Activated naive CD4-positive, alpha-beta T cell treated with anti-CD3 and anti-CD28 coated beads, Interleukin-2, amount 50 U/mL, for 24 hours (primary cell): ENCODE results near the gene SPACA6.
"Not testable (repeated sequence)": the region's sequence is repeated elsewhere in the genome, so short reads cannot be mapped to it uniquely, and the experiment has no call there.

Experiments used
- H3K27ac Mint-ChIP-seq: one replicate; pipeline ENCODE4 v1.8.0; 2021; ENCODE audit warnings: mild to moderate bottlenecking, mixed read lengths
- H3K27me3 Mint-ChIP-seq: one replicate; pipeline ENCODE4 v1.8.0; 2021; ENCODE audit warnings: mixed read lengths
- H3K36me3 Mint-ChIP-seq: one replicate; pipeline ENCODE4 v1.8.0; 2021; ENCODE audit warnings: mixed read lengths
- H3K4me1 Mint-ChIP-seq: one replicate; pipeline ENCODE4 v1.8.0; 2021; ENCODE audit warnings: mixed read lengths
- H3K4me3 Mint-ChIP-seq: one replicate; pipeline ENCODE4 v1.8.0; 2021; ENCODE audit warnings: mild to moderate bottlenecking, mixed read lengths
- H3K9me3 Mint-ChIP-seq: one replicate; pipeline ENCODE4 v1.8.0; 2021; ENCODE audit warnings: mixed read lengths

SPACA6 gene

GRCh38 chr19:51735759-51736449 lies 42.8 kb downstream of the SPACA6 start:
- Mint-ChIP-seq H3K27me3 (peaks cover 10% of the 10 kb centered on the region), H3K36me3 (peaks cover 2% of the 10 kb centered on the region), H3K4me3 (no peak overlapping the region), H3K27ac (no peak overlapping the region), H3K9me3 (no peaks in the 10 kb centered on the region), H3K4me1 (no peaks in the 10 kb centered on the region)

DNA sequence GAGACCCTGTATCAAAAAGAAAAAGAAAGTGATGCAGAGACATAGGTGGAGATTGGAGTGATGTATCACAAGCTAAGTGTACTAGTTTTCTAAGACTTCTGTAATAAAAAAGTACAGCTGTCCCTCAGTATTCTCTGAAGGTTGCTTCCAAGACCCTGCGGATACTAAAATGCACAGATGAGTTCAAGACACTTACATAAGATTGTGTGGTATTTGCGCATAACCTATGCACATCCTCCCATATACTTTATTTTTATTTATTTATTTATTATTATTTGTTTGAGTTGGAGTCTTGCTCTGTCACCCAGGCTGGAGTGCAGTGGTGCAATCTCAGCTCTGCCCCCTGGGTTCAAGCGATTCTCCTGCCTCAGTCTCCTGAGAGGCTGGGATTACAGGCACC lies 44.3 kb downstream of the SPACA6 start:
- Mint-ChIP-seq H3K27me3 (peaks cover 6% of the 10 kb centered on the region), H3K36me3 (no peaks in the 10 kb centered on the region), H3K9me3 (no peaks in the 10 kb centered on the region), H3K27ac (no peak overlapping the region), H3K4me1 (no peaks in the 10 kb centered on the region), H3K4me3 (no peak overlapping the region)

- Mint-ChIP-seq H3K36me3 (no peaks in the 10 kb centered on the region), H3K4me3 (no peak overlapping the region), H3K27ac (no peak overlapping the region), H3K27me3 (peaks cover 4% of the 10 kb centered on the region), H3K4me1 (no peaks in the 10 kb centered on the region), H3K9me3 (no peaks in the 10 kb centered on the region)
These were observed 44.8 kb downstream of the SPACA6 start for GRCh38 chr19:51737924-51738323.

DNA sequence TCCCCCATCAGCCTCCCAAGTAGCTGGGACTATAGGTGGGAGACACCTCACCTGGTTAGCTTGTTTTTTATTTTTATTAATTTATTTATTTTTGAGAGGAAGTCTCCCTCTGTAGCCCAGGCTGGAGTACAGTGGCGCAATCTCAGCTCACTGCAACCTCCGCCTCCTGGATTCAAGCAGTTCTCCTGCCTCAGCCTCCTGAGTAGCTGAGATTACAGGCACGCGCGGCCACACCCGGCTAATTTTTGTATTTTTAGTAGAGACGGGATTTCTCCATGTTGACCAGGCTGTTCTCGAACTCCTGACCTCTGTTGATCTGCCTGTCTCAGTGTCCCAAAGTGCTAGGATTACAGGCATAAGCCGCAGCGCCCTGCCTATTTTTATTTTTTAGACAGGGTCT lies 45.4 kb downstream of the SPACA6 start:
- not testable (repeated sequence) for H3K27ac Mint-ChIP-seq, H3K36me3 Mint-ChIP-seq

GRCh38 chr19:51739466-51740213 lies 46.5 kb downstream of the SPACA6 start:
- Mint-ChIP-seq H3K4me1 (no peaks in the 10 kb centered on the region), H3K4me3 (no peak overlapping the region), H3K36me3 (no peaks in the 10 kb centered on the region), H3K27ac (no peak overlapping the region), H3K9me3 (no peaks in the 10 kb centered on the region), H3K27me3 (peaks cover 6% of the 10 kb centered on the region)

More for the DNA sequence above, 45.4 kb downstream of the SPACA6 start:
- not testable (repeated sequence) for H3K4me3 Mint-ChIP-seq, H3K9me3 Mint-ChIP-seq, H3K27me3 Mint-ChIP-seq, H3K4me1 Mint-ChIP-seq

DNA sequence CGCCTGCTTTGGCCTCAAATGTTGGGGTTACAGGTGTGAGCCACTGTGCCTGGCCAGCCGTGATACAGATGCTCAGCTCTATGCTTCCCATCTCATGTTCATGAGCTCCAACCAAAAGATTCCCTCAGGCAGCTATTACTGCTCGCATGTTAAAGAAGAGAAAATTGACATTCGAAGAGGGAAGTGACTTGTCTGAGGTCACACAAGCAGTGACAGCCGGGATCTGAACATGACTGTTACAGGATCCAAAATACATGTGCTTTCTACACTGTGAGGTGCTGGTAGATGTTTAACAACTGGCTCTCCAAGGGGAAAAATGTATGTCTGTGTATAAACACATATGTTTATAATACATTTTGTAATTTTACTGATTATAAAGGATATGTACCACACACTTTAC lies 47.2 kb downstream of the SPACA6 start:
- H3K4me1 Mint-ChIP-seq: no peaks in the 10 kb centered on the region
- H3K36me3 Mint-ChIP-seq: no peaks in the 10 kb centered on the region
- H3K27ac Mint-ChIP-seq: no peak overlapping the region
- H3K4me3 Mint-ChIP-seq: no peak overlapping the region
- H3K9me3 Mint-ChIP-seq: no peaks in the 10 kb centered on the region
- H3K27me3 Mint-ChIP-seq: peaks cover 5% of the 10 kb centered on the region

- Mint-ChIP-seq H3K27ac (no peak overlapping the region), H3K27me3 (peaks cover 6% of the 10 kb centered on the region), H3K36me3 (no peaks in the 10 kb centered on the region), H3K4me1 (no peaks in the 10 kb centered on the region), H3K4me3 (no peak overlapping the region), H3K9me3 (no peaks in the 10 kb centered on the region)
These were observed 49.7 kb downstream of the SPACA6 start for GRCh38 chr19:51742789-51743188.

DNA sequence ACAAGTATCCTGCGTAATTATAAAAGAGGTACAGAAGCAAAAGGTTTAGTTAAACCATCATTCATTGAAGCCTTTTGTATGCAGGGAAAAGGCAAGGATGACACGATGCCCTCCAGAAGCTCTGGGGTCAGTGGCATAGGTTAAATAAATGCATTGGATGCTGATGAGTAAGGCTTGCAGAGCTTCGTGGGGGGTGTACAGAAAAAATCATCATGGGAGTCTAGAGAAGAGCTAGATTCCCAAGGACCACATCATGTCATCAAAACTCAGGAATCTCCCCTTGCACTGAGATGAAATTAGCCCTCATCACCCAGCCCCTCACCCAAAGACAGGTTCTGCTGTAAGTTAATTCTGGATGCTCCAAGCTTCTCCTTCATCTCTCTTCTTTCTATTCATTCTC lies 50.3 kb downstream of the SPACA6 start:
- no peak overlapping the region for H3K4me3 Mint-ChIP-seq
- peaks cover 6% of the 10 kb centered on the region for H3K27me3 Mint-ChIP-seq
- no peaks in the 10 kb centered on the region for H3K36me3 Mint-ChIP-seq
- no peaks in the 10 kb centered on the region for H3K9me3 Mint-ChIP-seq
- no peaks in the 10 kb centered on the region for H3K4me1 Mint-ChIP-seq
- no peak overlapping the region for H3K27ac Mint-ChIP-seq

DNA sequence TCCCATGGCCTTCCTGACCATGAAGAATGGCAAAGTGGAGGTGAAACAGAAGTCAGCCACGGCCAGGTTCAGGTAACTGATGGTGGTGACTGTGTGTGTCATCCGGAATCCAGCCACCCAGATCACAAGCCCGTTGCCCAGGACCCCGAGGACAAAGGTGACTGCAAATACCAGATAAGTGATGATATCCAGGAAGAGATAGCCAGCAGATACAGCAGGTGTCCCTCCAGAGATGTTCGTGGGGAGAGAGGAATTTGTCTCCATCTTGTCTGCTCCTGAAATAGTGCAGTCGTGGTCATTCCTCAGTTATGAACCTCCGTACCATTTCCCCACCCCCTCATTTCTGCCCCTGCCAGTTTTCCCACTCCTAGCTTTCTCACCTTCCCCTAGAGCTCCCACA lies 53.6 kb downstream of the SPACA6 start:
- Mint-ChIP-seq H3K9me3 (no peaks in the 10 kb centered on the region), H3K4me3 (no peak overlapping the region), H3K4me1 (no peaks in the 10 kb centered on the region), H3K36me3 (peaks cover 1% of the 10 kb centered on the region), H3K27me3 (peaks cover 8% of the 10 kb centered on the region), H3K27ac (no peak overlapping the region)

DNA sequence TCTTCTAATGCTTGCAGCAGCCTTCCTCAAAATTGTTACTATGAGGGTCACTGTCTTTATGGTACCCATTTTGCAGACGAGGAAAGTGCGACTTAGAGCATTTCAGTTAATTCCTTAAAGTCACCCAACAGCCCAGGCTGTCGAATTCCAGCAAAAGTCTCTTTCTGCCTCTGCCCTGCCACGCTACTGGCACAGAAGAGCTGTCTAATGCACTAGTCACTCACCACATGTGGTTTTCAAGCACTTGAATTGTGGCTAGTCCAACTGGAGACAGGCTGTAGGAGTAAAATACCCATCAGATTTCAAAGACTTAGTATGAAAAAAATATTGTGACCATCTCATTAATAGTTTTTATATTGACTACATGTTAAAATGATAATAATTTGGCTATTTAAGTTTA lies 56.8 kb downstream of the SPACA6 start:
- Mint-ChIP-seq H3K4me1 (no peaks in the 10 kb centered on the region), H3K27me3 (peaks cover 9% of the 10 kb centered on the region), H3K9me3 (no peaks in the 10 kb centered on the region)

DNA sequence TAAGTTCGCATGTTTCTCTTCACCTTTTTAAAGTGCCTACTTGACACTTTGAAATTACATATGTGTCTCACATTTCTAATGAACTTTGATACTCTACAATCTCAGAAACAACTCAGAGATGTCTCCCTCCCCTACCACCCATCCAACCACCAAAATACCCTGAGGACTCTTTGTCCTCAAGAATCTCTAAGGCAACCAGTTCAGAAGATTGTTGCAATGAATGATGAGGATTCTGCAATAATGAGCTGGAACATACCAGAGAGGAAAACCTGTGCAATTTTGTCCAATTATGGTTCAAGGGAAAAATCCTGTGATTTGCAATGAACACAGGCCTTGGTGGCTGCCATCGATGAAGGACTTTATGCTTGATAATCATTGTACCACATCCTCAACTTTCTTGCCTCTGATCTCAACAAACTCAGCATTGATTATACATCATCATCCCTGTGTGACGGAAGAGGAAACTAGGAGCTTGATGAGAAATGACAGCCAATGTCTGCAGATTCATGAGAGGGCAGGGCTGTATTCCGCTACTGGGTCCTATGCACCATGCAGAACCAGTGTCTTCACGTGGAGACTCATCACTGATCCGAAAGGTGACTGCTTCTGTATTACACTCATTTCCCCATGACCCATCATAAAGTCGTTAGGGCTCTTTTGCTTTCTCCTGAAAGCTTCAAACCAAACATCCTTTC lies 57.4 kb downstream of the SPACA6 start:
- no peak overlapping the region for H3K27ac Mint-ChIP-seq
- no peak overlapping the region for H3K4me3 Mint-ChIP-seq
- H3K36me3 Mint-ChIP-seq: peaks cover 1% of the 10 kb centered on the region
- H3K9me3 Mint-ChIP-seq: peaks cover 3% of the 10 kb centered on the region
- H3K4me1 Mint-ChIP-seq: no peaks in the 10 kb centered on the region
- peaks cover 6% of the 10 kb centered on the region for H3K27me3 Mint-ChIP-seq

More for the DNA sequence above, 56.8 kb downstream of the SPACA6 start:
- no peak overlapping the region for H3K27ac Mint-ChIP-seq
- peaks cover 1% of the 10 kb centered on the region for H3K36me3 Mint-ChIP-seq
- no peak overlapping the region for H3K4me3 Mint-ChIP-seq

GRCh38 chr19:51751655-51752054 lies 58.5 kb downstream of the SPACA6 start, which contains the start of gene FPR1:
Gene FPR1 (minus strand): TSS chr19:51751878. CDS start chr19:51746994, 4,884 bp downstream.
- Mint-ChIP-seq H3K36me3 (peaks cover 1% of the 10 kb centered on the region), H3K27ac (no peak within 1 kb of the TSS), H3K27me3 (peaks cover 5% of the 10 kb centered on the region), H3K4me3 (no peak within 1 kb of the TSS), H3K4me1 (no peaks in the 10 kb centered on the region), H3K9me3 (peaks cover 6% of the 10 kb centered on the region)

DNA sequence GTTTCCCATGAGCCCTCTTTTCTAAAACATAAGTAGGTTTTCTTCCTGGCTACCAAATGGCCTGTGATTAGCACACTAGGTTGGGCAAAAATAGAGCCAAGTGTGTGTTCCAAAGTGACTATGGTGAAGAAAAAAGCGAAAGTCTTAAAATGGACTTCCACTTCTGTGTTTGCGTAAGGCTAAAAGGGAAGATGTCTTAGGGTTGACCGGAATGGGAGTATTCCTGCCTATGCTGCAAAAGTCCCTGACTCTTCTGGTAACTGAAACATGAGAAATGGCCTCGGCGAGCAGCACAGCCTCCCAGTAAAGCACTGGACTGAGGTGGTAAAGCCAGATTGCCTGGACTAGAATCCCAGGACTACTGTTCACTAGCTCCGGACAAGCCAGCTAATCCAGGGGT lies 61.0 kb downstream of the SPACA6 start:
- no peaks in the 10 kb centered on the region for H3K4me1 Mint-ChIP-seq
- peaks cover 6% of the 10 kb centered on the region for H3K27me3 Mint-ChIP-seq
- peaks cover under 1% of the 10 kb centered on the region for H3K36me3 Mint-ChIP-seq
- no peak overlapping the region for H3K27ac Mint-ChIP-seq
- H3K4me3 Mint-ChIP-seq: no peak overlapping the region
- peaks cover 6% of the 10 kb centered on the region for H3K9me3 Mint-ChIP-seq

GRCh38 chr19:51754770-51755169 lies 61.6 kb downstream of the SPACA6 start:
- peaks cover 4% of the 10 kb centered on the region for H3K27me3 Mint-ChIP-seq
- H3K4me3 Mint-ChIP-seq: no peak overlapping the region
- no peak overlapping the region for H3K27ac Mint-ChIP-seq
- H3K36me3 Mint-ChIP-seq: no peaks in the 10 kb centered on the region
- peaks cover 6% of the 10 kb centered on the region for H3K9me3 Mint-ChIP-seq
- no peaks in the 10 kb centered on the region for H3K4me1 Mint-ChIP-seq
